Measurements from ENCODE around the gene PTPRM. TPM values are rescaled to one million over a fixed set of nuclear protein-coding genes. Genes with fewer than 3 reads are reported as not detected.

Gene PTPRM
- polyA plus RNA-seq, 1 donor from 2014 or later = 126 TPM

GRCh38 chr18:7786569-7786968 lies 219.5 kb downstream of the PTPRM start:
- H3K79me2 ChIP-seq (replicated peaks; ENCODE audit: insufficient read depth, low read length) = no peaks in the 10 kb centered on the region
- no peak overlapping the region for H2AFZ ChIP-seq (ENCODE audit: low read depth, low read length)
- H3K9me3 ChIP-seq (ENCODE audit: low read length) = no peaks in the 10 kb centered on the region
- H3K4me3 ChIP-seq (ENCODE audit: low read length) = no peak overlapping the region
- no peaks in the 10 kb centered on the region for H4K20me1 ChIP-seq (ENCODE audit: insufficient read depth)
- no peaks in the 10 kb centered on the region for H3K9me2 ChIP-seq (ENCODE audit: insufficient read depth, low read length)
- H3K36me3 ChIP-seq (ENCODE audit: insufficient read depth, low read length) = no peaks in the 10 kb centered on the region
- no peak overlapping the region for H3K9ac ChIP-seq (ENCODE audit: low read length)
- H3K4me2 ChIP-seq (ENCODE audit: low read length) = no peak overlapping the region
- H3F3A ChIP-seq (ENCODE audit: insufficient read depth, low read length, poor library complexity, severe bottlenecking) = no peaks in the 10 kb centered on the region
- TF ChIP-seq SMC3 (conservative IDR thresholded peaks at IDR 0.05; ENCODE audit: poor library complexity) (no peak), REST (IDR thresholded peaks at IDR 0.05; ENCODE audit: borderline replicate concordance) (no peak), POLR2AphosphoS5 (IDR thresholded peaks at IDR 0.05) (no peak), MXI1 (conservative IDR thresholded peaks at IDR 0.05; ENCODE audit: poor library complexity, severe bottlenecking) (no peak)
- no peaks in the 10 kb centered on the region for H3K27me3 ChIP-seq (ENCODE audit: insufficient read depth, low read depth, low read length)
- H3K27ac ChIP-seq (ENCODE audit: low read length) = no peak overlapping the region

- H3K79me2 ChIP-seq (replicated peaks; ENCODE audit: insufficient read depth, low read length) = no peaks in the 10 kb centered on the region
- no peak overlapping the region for H3K4me3 ChIP-seq (ENCODE audit: low read length)
- no peak overlapping the region for H3K27ac ChIP-seq (ENCODE audit: low read length)
- no peak overlapping the region for H3K4me2 ChIP-seq (ENCODE audit: low read length)
- H3F3A ChIP-seq (ENCODE audit: insufficient read depth, low read length, poor library complexity, severe bottlenecking) = no peaks in the 10 kb centered on the region
- H3K9ac ChIP-seq (ENCODE audit: low read length) = no peak overlapping the region
- no peaks in the 10 kb centered on the region for H3K9me3 ChIP-seq (ENCODE audit: low read length)
- no peaks in the 10 kb centered on the region for H3K36me3 ChIP-seq (ENCODE audit: insufficient read depth, low read length)
- no peak overlapping the region for H2AFZ ChIP-seq (ENCODE audit: low read depth, low read length)
- no peaks in the 10 kb centered on the region for H3K27me3 ChIP-seq (ENCODE audit: insufficient read depth, low read depth, low read length)
- no peaks in the 10 kb centered on the region for H3K9me2 ChIP-seq (ENCODE audit: insufficient read depth, low read length)
- no peaks in the 10 kb centered on the region for H4K20me1 ChIP-seq (ENCODE audit: insufficient read depth)
- no peak for TF ChIP-seq POLR2AphosphoS5 (IDR thresholded peaks at IDR 0.05)
- peak; percentile 24 for TF ChIP-seq CTCF (IDR thresholded peaks at IDR 0.05; ENCODE audit: poor library complexity, severe bottlenecking)
- no peak for TF ChIP-seq MXI1 (conservative IDR thresholded peaks at IDR 0.05; ENCODE audit: poor library complexity, severe bottlenecking)
- TF ChIP-seq RAD21 (conservative IDR thresholded peaks at IDR 0.05) = no peak
Measured at GRCh38 chr18:7787339-7787738, 220.2 kb downstream of the PTPRM start.

DNA sequence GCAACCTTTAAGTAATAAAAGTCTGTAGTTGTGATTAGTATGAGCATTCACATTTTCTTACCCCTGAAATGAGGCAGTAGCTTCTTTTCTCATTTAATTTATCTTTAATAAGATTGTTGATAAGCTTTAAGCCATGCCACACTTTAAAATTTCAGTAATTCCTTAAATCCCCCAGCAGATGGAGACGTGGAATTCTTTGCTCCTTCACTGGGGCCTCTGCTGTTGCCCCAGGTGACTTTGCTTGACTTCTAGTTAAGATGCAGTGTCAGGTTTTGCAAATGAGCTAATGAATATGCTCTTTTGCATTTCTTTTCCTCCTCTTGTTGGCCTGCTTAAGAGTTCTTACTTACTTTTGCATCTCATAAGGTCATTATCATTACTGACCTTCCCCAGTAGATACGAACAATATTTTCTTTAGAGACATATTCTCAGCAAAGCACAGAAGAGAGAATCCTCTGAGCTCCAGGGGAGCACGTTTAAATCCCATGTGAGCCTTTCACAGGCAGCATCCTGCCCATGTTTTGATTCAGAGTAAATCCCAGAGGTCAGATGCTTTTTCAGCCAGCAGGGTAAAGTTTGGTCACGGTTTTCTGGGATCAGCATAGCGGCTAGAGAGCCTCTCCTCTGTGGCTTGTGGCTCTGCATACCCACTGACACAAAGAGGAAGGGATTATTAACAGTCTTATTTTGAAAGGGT lies 222.9 kb downstream of the PTPRM start:
- no peak overlapping the region for H3K4me2 ChIP-seq (ENCODE audit: low read length)
- H3K27me3 ChIP-seq (ENCODE audit: insufficient read depth, low read depth, low read length) = no peaks in the 10 kb centered on the region
- H3F3A ChIP-seq (ENCODE audit: insufficient read depth, low read length, poor library complexity, severe bottlenecking) = no peaks in the 10 kb centered on the region
- no peak overlapping the region for H3K9ac ChIP-seq (ENCODE audit: low read length)
- no peak overlapping the region for H3K27ac ChIP-seq (ENCODE audit: low read length)
- H3K79me2 ChIP-seq (replicated peaks; ENCODE audit: insufficient read depth, low read length) = no peaks in the 10 kb centered on the region
- H3K9me2 ChIP-seq (ENCODE audit: insufficient read depth, low read length) = no peaks in the 10 kb centered on the region
- H4K20me1 ChIP-seq (ENCODE audit: insufficient read depth) = no peaks in the 10 kb centered on the region
- no peak overlapping the region for H2AFZ ChIP-seq (ENCODE audit: low read depth, low read length)
- H3K9me3 ChIP-seq (ENCODE audit: low read length) = no peaks in the 10 kb centered on the region
- TF ChIP-seq POLR2AphosphoS5 (IDR thresholded peaks at IDR 0.05) (no peak), SMC3 (conservative IDR thresholded peaks at IDR 0.05; ENCODE audit: poor library complexity) (peak; percentile 86), REST (IDR thresholded peaks at IDR 0.05; ENCODE audit: borderline replicate concordance) (no peak), EZH2 (IDR thresholded peaks at IDR 0.05; ENCODE audit: borderline replicate concordance, insufficient read depth, low read length, poor library complexity, severe bottlenecking) (no peak), RAD21 (conservative IDR thresholded peaks at IDR 0.05) (peak; percentile 82), TAF1 (IDR thresholded peaks at IDR 0.05; ENCODE audit: low read depth) (no peak), EP300 (conservative IDR thresholded peaks at IDR 0.05; ENCODE audit: poor library complexity, severe bottlenecking) (no peak), MXI1 (conservative IDR thresholded peaks at IDR 0.05; ENCODE audit: poor library complexity, severe bottlenecking) (no peak), CTCF (IDR thresholded peaks at IDR 0.05; ENCODE audit: poor library complexity, severe bottlenecking) (peak; percentile 78)
- H3K4me3 ChIP-seq (ENCODE audit: low read length) = no peak overlapping the region
- H3K36me3 ChIP-seq (ENCODE audit: insufficient read depth, low read length) = no peaks in the 10 kb centered on the region
